ENCODE results near the gene COL8A2. TPM values are rescaled to one million over a fixed set of nuclear protein-coding genes. Genes with fewer than 3 reads are reported as not detected.

Gene COL8A2
- total RNA-seq, 1 donor from 2014 or later, result 10.7 TPM

GRCh38 chr1:36089393-36090121, 35.5 kb downstream of the COL8A2 start:
- DNase-seq, result no peak

- DNase-seq, result peak; percentile 93
Observed at GRCh38 chr1:36088577-36089392, 36.2 kb downstream of the COL8A2 start, which contains the start of gene ADPRS. Gene ADPRS (plus strand): TSS chr1:36088892. CDS start chr1:36088905, 13 bp downstream.

DNA sequence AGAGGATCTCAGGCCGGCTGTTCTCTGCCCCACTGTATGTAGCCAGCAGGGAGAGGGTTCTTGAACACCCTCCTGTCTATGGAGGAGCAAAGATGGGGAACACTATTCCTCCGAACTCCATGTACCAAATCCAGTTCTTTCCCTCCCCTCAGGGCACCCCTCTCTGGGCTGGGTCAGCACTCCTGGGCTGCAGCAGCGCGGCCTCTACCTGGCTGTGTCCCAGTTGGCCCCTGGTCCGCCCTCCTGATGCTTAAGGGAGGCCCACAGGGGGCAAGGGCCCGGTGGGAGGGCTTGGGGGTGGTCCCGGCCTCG, 36.8 kb downstream of the COL8A2 start:
- no peak for DNase-seq

DNA sequence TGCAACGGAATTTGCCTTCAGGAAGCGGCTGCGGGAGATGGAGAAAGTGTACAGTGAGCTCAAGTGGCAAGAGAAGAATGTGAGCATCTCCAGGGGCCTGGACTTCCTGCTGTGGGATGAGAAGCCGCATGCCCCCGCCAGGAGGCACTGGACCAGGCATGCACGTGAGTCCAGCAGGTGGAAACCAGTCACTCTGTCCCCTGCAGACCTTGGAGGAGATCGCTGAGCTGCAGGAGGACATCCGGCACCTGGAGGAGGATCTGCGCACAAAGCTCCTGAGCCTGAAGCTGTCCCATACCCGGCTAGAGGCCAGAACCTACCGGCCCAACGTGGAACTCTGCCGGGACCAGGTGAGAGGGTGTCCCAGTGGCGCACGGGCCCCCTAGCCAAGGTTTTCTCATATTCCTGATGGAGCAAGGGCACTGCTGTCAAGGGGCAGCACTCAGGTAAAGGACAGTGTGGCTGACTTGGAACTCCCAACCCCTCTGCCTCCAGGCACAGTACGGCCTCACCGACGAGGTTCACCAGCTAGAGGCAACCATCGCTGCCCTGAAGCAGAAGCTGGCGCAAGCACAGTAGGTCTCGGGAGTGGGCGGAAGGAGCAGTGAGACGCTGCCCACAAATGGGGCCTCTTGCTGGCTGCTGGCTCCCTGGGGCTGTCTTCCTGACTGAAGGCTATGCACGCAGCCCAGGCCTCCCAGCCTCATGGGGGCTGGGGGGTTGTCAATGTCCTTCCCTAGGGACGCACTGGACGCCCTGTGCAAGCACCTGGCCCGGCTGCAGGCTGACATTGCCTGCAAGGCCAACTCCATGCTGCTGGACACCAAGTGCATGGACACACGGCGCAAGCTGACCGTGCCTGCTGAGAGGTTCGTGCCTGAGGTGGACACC, 37.5 kb downstream of the COL8A2 start:
- no peak for DNase-seq

DNA sequence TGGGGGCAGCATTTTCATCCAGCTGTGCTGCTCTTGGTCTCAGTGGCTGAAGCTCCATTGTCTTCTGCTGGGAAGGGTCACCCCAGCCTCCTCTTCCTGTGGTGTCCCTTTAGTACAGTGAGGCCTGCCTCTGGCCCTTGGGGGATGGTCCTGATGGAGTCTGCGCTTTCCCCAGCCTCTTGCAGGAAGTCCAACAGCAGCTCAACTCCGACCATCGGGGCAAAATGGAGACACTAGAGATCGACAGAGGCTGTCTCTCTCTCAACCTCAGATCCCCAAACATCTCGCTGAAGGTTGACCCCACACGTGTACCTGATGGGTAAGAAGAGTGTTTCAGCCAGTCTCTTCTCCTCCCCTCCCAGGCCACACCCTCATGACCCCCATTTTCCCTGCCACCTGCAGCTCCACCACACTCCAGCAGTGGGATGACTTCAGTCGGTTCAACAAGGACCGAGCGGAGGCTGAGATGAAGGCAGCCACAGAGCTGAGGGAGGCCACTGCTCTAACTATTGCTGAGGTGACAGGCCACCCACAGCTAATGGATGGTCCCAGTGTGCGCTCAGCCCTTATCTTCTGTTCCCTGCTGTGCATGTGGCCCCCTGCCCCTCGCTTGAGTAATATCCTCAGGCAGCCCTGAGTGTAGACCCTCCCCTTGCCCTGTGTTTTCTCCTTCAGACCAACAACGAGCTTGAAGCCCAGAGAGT, 38.3 kb downstream of the COL8A2 start:
- no peak for DNase-seq

DNA sequence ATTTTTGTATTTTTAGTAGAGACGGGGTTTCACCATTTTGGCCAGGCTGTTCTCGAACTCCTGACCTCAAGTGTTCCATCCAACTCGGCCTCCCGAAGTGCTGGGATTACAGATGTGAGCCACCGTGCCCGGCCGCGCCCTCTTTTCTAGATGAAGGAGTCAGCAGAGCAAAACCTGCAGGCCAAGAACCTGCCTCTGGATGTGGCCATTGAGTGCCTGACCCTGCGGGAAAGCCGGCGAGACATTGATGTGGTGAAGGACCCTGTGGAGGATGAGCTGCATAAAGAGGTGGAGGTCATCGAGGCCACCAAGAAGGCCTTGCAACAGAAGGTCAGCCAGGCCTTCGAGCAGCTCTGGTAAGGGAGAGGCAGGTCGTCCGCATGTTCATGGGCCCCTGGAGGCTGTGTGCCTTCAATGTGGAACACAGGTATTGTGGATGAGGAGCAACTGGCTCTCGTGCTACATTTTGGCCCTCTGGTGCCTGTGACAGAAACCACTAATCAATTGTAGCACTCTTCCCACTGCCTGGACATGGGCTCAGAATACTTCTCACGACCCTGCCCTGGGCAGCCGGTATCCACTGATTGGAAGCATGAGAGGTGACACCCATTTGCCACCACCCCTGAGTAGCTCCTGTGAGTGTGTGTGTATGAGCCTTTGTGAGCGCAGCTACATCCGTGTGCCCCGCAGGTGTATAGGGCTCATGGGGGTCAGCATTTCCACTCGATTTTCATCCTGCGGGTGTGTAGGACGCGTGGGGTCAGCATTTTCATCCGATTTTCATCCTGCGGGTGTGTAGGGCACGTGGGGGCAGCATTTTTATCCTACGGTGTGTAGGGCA, 39.1 kb downstream of the COL8A2 start:
- no peak for DNase-seq

DNA sequence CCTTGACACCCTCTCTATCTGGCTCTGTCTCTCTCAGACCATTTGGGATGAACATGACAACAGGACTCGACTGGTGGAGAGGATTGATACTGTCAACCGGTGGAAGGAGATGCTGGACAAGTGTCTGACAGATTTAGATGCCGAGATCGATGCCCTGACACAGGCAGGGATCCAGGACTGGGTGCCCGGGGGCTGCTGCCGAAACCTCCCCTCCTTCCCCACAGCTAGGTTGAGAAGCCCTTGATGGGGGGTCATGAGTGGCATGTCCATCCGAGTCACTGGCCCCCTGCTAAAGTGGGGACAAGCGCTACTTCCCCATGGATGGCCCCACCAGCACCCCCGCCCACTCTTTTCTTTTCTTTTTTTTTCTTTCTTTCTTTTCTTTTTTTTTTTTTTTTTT, 39.9 kb downstream of the COL8A2 start:
- DNase-seq, result no peak

GRCh38 chr1:36084497-36085115, 40.4 kb downstream of the COL8A2 start:
- no peak for DNase-seq

DNA sequence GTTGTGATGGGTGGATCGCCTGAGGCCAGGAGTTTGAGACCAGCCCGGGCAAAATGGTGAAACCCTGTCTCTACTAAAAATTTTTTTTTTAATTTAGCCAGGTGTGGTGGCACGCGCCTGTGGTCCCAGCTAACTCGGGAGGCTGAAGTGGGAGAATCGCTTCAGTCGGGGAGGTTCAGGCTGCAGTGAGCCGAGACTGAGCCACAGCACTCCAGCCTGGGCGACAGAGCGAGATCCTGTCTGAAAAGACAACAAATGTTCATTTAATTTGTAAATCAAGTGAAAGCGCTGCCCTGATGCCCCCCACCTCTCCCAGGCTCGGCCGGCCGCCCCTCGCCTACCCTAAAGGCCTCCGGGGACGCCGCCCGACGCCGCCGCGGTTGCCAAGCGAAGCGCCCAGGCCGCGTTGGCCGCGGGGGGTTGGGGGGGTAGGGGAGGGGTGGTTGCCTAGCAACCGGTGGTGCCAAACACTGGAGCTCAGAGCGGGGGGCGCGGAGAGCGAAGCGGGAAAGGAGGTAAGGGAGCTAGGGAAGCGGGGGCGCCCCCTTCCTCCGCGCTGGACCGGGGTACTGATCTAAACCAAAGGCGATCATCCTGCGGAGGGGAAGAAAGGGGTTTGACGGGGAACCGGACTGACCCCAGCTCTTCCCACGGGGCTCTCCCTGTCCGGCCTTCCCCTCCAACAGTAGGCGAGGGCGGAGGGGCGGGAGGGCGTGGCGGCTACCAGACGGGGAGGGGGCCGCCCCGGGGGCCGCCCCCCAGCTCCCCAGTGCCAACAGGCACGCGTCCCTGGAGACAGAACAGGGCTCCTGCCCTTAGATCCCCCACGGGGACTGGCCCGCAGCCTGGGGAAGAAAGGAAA, 41.2 kb downstream of the COL8A2 start, which contains the start of gene TEKT2:
TEKT2 (plus strand) TSS at position 460 of the 862 bp plus-strand sequence. CDS start 828 bp downstream, outside the sequence.
- DNase-seq, result no peak

DNA sequence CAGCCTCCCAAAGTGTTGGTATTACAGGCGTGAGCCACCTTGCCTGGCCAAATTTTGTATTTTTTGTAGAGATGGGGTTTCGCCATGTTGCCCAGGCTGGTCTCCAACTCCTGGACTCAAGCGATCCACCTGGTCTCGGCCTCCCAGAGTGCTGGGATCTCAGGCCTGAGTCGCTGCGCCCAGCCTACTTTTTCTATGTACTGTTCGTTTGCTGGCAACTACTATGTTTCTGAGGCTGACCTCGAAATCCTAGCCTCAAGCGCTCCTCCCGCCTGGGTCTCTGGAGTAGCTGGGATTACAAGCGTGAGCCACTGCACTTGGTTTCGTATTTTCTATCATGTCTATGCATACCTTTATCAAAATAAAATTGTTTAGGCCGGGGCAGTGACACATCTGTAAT, 41.8 kb downstream of the COL8A2 start:
- DNase-seq, result no peak

- no peak for DNase-seq
Observed at GRCh38 chr1:36081926-36082485, 43.0 kb downstream of the COL8A2 start.

DNA sequence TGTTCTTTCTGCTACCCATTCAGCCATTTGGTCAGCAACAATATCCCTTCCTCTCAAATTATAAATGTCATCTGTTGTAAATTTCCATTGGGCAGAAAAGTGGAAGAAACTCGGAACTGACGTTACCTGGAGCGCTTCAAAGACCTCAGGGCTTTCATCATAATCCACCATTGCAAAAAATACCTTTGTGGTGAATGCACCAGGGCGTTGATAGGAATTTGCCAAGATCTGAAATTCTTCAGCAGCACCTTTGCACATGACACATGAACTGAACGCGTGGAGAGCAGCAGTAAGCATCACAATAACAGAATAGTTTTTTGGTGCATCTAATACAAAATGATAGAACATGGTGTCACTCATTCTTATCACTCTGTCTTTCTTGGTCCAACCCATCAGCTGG, 44.2 kb downstream of the COL8A2 start:
- DNase-seq, result no peak

DNA sequence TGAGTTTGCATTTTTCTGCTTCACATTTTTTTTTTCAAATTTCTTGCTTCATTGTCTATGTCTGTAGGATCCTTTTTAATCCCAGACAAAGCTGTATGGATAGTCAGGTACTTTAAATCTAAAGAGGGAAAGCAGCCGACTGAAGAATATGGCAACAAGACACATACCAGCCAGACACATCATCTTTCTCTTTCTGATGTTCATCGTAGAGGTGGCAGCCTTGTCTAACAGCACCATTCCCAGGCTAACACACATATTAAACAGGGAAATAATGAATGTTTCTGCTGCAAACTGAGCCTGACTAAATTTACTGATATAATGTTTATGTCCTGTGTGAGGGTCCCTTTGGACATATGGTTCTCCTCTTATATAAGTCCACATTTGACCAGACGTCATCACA, 44.8 kb downstream of the COL8A2 start:
- DNase-seq, result no peak

DNA sequence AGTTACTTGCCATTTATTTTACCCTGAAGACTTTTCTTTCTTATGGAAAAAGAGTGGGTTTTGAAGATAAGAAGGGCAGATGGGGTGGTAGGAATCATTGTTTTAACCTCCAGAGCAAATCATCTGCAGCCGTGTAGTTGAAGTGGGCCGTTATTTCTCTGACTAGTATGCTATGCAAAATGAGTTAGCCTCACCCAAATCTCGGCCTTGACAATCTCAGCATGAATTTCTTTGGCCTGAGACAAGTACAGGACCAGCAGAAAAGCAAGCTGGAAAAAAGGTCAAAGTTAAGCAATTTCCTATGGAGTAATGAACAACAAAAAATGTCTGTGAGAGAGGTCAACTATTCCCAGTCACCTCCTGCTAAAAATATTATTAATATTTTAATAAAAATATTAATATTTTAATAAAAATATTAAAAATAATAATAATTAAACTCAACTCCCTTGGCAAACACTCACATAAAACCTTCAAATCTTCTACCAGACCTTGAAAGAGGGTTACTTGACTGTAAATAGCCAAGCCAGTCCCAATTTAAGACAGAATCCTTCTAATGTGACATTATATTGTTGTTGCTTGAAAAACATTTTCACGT, 47.9 kb downstream of the COL8A2 start:
- no peak for DNase-seq

DNA sequence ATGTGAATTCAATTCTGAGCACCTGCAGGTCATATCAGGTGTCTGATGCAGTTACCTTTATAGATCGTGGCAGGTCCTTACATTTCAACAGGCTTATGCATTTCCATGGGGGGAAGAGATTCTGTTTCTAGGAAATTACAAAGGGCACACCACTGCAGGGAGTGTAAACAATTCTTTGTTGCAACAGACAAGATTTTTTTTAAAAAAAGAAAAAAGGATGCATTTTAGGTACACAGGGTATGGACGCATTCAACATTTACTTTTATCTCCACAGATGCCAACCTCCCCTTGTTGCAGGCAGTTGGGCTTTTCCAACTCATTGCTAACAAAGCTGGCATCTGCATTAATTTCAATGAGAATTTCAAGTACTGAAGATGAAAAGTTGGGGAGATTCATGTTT, 54.7 kb downstream of the COL8A2 start:
- no peak for DNase-seq

DNA sequence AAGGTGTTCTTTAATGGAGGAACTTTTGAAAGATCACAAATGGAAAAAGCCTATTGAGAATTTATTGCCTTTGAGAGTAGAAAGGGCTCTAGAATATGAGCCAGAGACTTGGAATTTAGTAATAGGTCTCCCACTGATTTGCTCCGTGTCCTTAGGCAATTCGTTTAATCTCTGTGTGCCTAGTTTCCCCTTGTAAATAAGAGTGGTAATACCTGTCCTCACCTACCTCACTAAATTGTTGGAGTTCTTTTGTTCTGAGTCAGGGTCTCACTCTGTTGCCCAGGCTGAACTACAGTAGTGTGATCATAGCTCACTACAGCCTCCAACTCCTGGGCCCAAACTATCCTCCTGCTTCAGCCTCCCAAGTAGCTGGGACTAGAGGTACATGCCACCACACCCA, 56.2 kb downstream of the COL8A2 start:
- DNase-seq, result no peak

DNA sequence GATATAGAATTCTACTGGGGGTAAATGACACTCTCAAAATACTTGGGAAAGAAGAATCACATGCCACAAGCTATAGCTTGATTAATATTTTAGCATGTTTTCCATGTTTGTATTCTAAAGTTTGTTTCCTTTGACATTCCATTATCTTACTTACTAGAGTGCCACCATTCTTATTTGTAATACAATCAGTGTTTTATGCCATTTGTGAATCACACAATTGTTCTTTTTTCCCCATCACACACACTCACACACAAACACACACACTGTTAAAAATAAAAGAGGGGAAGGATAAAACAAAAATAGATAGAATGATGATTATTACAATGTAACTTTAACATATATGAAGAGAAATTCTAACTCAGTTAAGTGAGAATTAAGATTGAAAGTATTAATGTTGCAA, 57.2 kb downstream of the COL8A2 start:
- no peak for DNase-seq

- DNase-seq, result no peak
Observed at GRCh38 chr1:36062315-36062714, 62.7 kb downstream of the COL8A2 start.

DNA sequence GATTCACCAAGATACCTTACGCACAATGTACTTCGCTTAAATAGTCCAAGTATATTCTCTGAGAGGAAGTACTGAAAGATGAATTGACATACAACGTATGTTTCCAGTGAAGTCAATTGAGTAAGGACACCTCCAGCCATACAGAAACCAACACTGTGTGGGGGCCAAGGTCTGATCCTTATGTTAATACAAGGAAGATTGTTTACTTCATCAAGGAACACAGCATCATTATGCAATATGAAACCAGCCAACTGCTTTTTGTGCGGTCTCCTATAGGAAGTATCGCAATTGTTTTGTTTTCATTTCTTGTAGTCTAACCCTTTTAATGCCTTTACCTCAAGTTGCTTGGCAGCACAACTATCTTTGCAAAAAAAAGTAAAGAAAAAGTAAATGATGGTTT, 69.3 kb downstream of the COL8A2 start:
- no peak for DNase-seq
